ENCODE measurements around the gene HIVEP3.

HIVEP3 gene

DNA sequence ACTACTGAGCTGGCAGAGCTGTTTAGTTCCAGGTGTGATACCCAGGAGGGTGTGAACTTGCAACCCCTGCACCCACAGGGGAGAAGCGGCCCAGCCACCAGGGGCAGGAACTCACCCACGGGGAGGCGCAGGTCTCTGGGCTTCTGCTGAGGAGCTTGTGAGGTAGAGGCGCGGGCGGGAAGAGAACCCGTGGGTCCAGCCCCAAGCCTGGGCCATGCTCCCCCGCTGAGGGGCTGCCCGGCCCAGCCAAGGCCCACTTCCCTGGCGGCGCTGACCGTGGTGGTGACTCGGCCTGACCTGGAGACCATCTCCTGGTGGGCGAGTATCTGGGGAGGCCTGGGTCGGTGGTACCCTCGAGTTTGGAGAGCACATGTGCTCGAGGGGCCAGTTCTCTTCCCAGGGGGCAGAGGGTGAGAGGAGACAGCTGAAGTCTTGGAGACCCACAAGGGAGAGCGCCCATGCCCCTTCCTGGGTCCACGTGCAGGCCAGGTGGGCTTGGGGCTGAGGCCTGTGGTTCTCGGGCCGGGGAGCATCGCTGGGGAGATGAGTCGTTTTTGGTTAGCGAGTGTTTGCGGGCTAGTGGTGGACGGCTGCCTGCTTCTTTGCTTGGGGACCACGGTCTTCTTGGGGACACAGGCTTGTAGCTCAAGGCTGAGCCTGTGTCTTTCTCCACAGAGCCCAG lies 405.9 kb downstream of the HIVEP3 start:
- TF ChIP-seq, protein P1, sequence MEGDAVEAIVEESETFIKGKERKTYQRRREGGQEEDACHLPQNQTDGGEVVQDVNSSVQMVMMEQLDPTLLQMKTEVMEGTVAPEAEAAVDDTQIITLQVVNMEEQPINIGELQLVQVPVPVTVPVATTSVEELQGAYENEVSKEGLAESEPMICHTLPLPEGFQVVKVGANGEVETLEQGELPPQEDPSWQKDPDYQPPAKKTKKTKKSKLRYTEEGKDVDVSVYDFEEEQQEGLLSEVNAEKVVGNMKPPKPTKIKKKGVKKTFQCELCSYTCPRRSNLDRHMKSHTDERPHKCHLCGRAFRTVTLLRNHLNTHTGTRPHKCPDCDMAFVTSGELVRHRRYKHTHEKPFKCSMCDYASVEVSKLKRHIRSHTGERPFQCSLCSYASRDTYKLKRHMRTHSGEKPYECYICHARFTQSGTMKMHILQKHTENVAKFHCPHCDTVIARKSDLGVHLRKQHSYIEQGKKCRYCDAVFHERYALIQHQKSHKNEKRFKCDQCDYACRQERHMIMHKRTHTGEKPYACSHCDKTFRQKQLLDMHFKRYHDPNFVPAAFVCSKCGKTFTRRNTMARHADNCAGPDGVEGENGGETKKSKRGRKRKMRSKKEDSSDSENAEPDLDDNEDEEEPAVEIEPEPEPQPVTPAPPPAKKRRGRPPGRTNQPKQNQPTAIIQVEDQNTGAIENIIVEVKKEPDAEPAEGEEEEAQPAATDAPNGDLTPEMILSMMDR (IDR thresholded peaks at IDR 0.05; ENCODE audit: insufficient read depth, low read depth, low read length, missing control alignments) = no peak
- H3K4me3 ChIP-seq (ENCODE audit: low read depth, low read length) = no peak overlapping the region
- no peak for DNase-seq (ENCODE audit: low read depth)

DNA sequence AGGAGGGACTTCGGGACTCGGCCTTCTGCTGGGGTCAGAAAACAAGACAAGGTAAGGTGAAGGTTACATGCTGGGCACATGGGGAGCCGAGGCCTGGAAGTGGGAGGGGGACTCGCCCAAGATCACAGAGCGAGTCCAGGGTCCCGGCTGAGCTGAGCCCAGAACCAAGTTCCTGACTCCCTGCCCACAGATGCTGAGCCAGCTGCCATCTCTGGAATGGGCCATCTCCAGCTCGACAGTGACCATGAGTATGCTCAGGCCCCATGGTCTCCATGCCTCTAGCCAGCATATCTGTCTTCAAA lies 407.5 kb downstream of the HIVEP3 start:
- TF ChIP-seq, protein P1 (IDR thresholded peaks at IDR 0.05; ENCODE audit: insufficient read depth, low read depth, low read length, missing control alignments) = no peak
- no peak overlapping the region for H3K4me3 ChIP-seq (ENCODE audit: low read depth, low read length)
- no peak for DNase-seq (ENCODE audit: low read depth)

DNA sequence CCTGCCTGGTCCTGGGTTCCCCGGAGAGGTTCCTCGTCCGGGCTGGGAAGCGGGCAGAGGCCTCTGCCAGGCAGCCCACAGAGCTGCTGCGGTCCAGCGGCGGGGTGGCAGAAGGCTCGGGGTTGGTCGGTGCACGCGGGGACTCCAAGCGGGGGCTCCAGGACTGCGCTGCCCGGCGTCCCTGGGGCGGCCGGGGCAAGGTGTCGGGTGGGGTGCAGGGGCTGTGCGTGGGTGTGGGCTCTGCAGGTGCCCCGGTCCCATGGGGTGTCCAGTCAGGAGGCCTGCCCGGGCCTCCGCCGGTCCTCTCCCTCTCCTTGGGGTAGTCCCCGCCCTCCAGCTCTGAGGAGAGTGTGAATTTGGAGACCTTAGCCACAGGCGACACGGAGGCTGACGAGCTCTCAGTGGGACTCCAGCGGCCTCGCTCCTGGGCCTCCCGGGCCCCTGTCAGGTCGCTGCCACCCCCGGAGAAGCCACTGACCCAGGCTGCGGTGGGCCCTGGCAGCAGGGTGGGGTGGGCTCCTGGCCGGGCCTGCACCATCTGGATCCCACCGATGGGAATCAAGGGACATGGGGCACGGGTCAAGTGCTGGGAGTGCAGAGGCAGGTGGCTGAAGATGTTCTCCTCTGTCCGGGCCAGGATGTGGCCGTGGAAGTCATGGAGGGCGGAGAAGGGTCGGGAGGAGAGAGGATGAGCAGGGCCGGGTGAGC lies 408.0 kb downstream of the HIVEP3 start:
- H3K4me3 ChIP-seq (ENCODE audit: low read depth, low read length) = no peak overlapping the region

DNA sequence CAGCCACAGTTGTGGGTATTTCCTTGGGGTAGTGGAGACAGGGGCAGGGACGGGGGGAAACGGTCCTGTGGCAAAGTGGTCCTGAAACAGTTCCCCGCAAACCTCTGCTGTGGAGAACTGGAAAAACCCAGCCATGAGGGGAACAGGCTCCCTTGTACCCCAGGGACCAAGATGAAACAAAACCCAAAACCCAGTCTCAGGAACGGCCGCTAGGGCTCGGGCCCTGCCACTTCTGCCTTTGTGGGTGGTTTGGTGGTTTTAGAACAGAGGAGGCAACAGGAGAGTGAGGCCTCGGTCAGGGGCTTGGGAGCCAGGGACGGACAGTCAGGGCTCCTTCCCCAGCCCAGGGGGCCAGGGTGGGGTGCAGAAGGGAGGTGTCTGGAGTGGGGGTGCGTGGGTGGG lies 409.5 kb downstream of the HIVEP3 start:
- H3K4me3 ChIP-seq (ENCODE audit: low read depth, low read length) = no peak overlapping the region
- TF ChIP-seq, protein P1 (IDR thresholded peaks at IDR 0.05; ENCODE audit: insufficient read depth, low read depth, low read length, missing control alignments) = no peak
- no peak for DNase-seq (ENCODE audit: low read depth)

More for the DNA sequence above, 408.0 kb downstream of the HIVEP3 start:
- no peak for DNase-seq (ENCODE audit: low read depth)
- TF ChIP-seq, protein P1 (IDR thresholded peaks at IDR 0.05; ENCODE audit: insufficient read depth, low read depth, low read length, missing control alignments) = no peak

DNA sequence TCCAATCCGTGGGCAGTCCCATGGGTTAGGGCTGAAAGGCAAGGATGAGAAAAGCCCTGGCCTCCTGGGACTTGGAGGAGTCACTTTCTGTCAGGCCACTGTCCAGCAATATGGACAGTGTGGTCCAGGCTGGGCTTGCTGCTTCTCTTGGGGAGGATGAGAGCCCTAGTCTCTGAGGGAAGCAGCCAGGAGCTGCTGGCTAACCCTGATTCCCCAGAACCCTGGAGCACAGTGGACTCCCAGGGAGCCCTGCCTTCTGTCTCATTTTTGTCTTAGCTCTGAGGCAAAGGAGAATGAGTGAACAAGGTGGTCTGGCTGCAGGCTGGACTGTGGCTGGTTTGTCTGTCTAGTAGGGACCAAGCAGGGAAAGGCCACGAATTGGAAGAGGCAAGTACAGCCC lies 410.4 kb downstream of the HIVEP3 start:
- TF ChIP-seq, protein P1 (IDR thresholded peaks at IDR 0.05; ENCODE audit: insufficient read depth, low read depth, low read length, missing control alignments) = no peak
- DNase-seq (ENCODE audit: low read depth) = no peak
- H3K4me3 ChIP-seq (ENCODE audit: low read depth, low read length) = no peak overlapping the region

DNA sequence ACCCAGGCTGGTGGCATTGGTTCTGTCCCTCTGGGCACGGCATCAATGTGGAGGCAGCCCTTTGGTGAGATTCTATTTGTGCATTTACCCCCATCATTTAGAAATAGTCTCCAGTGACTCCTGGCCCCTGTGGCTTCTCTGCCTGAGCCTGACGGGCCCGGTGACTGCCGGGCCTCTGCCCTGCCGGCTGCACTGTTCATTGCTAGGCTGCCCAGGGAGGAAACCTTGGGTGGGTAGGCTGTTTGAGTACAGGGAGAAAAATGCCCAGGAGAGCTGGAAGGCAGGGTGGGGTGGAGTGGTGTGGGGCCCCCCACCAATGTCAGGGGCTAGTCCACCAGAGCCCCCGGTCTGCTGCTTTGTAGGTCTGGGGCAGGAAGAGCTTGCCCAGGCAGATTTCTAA lies 410.9 kb downstream of the HIVEP3 start:
- no peak overlapping the region for H3K4me3 ChIP-seq (ENCODE audit: low read depth, low read length)
- DNase-seq (ENCODE audit: low read depth) = no peak
- TF ChIP-seq, protein P1 (IDR thresholded peaks at IDR 0.05; ENCODE audit: insufficient read depth, low read depth, low read length, missing control alignments) = no peak

Measured in GM12865 (cell line).